DMS53 treated with DMSO at 0.1 percent for 48 hours (cell line): ENCODE measurements around the gene FBXL14.

Source experiments
- DNase-seq: peaks from one replicate; lab custom pipeline; 2025; ENCODE audit not compliant: unreplicated experiment; lab: John Stamatoyannopoulos, UW

The FBXL14 gene

DNA sequence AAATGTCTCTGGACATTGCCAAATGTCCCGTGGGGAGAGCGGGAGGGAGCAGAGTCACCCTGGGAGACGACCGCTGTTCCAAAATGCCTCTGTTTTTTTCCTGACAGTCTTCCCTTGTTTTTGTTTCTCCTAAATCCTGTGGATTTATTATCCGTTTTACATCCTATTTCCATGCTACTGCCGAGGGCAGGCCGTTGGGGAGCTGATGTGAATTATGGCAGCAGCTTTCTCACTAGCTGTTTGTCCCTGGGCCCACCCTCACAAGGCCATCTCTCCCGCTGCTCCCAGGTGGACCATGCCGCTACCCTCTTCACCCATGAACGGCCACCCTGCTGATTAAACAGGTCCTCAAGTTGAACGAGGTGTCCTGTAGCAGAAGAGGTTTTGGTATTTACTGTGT is 55.2 kb downstream of the FBXL14 start:
- no peak for DNase-seq

- DNase-seq, result no peak
Measured at GRCh38 chr12:1536817-1537216, 57.6 kb downstream of the FBXL14 start.

DNA sequence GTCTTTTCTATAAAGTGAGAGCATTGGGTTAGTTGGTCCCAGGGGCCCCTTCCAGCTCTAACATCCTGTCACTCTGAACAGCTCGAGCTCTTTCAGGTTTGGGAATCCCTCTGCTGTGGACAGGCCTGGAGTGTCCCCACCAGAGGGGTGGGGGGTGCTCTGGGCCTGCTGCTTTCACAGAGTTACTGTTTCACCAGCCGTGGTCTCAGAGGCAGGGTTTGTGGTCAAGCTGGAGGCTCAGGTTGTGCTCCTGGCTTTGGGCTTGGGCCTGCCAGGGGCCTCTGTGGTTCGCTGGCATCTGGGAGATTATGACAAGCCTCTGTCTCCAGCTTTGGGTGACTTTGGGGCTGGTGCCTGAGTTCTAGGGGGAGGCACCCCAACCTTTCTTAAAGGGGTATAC is 59.6 kb downstream of the FBXL14 start:
- DNase-seq, result no peak

DNA sequence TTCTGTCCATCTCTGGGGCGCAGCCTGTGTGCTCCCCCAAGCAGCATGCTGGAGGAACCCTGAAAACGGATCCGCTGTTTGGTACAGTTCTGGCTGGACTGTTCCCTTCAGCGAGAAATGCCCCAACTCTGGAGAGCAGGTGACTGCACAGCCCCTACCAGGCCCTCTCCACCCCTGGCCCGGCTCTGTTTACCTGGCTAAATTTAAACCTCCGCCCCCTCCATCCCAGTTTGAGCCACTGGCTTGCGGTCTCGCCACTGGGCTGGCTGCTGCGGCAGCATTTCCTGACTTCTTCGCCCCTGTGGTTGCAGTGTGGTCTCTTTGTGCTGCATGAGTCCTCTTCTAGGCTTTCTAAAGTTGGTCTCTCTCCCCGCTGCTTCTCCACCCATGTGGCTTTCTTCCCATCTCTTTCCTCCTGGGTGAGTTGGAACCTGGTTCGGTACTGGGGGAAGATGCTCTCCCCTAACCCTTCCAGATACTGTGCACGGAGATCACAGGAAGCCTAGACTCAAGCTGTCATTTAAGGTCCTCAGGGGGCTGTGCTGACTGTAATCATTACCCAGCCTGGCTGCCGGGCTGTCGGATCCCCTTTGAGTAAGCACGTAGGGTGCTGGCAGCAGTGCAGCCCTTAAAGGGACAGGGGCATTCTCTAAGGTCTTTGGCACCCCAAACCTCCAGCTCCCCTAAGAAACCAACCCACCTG is 60.6 kb downstream of the FBXL14 start:
- no peak for DNase-seq

- DNase-seq, result peak; percentile 24
Measured at GRCh38 chr12:1533205-1533601, 61.2 kb downstream of the FBXL14 start.

GRCh38 chr12:1532375-1533165 is 61.8 kb downstream of the FBXL14 start:
- no peak for DNase-seq

DNA sequence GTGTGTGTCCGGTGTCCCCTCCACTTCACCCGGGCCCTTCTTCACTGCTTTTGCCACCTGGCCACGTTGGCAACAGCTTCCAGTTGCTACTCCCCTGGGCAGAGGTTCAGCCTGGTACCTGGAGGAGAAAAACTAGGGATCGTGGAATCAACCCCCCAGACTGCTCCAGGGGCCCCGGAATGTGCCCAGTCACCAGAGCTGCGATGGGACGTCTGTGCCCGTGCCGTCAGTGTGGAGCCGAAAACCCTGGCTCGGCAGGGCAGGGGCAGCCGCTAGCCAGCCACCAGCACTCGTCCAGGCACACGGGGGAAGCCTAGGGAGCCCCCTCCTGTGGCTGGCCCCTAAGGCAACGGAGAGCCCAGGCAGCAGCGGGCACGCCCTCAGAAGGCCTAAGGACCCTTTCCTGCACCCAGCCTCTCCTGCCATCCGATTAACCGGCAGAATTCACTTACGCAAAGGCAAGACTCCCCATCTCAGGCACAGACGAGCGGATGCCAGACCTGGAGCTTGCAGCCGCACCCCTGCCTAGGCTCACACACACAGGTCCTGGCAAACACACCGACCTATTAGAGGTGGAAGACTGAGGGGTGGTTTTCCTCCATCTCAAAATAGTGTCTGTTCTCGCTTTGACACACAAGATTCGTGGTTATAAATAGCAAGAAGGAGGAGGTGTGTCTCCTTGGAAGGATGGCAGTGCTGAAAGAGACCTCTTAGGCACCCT is 62.6 kb downstream of the FBXL14 start:
- no peak for DNase-seq

GRCh38 chr12:1531153-1531653 is 63.2 kb downstream of the FBXL14 start:
- DNase-seq, result no peak

DNA sequence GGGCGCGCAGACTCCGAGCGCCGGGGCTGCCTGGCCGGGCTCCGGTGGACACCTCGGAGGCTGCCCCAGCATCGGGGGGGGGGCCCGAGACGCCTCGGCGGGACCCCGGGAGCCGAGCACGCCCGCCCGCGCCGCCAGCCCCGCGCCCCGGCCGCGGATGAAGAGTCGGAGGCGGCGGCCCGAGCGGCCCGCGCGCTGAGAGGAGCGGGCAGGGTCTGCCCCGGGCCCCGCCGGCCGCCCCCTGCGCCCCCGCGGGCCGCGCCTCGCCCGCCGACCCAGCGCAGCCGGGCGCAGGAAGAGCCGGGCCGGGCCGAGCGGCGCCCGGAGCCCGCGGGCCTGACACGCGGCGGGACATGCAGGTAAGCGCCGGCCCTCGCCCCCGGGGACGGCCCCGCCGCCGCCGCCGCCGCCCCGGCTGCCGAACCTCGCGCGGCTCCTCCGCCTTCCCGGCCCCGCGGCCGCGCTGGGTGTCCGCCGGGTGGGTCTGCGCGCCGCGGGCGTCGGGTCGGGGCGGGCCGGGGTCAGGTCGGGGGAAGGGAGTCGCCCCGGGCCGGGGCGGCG is 63.7 kb downstream of the FBXL14 start:
- no peak for DNase-seq

- DNase-seq, result no peak
Measured at GRCh38 chr12:1529862-1530591, 64.4 kb downstream of the FBXL14 start.

DNA sequence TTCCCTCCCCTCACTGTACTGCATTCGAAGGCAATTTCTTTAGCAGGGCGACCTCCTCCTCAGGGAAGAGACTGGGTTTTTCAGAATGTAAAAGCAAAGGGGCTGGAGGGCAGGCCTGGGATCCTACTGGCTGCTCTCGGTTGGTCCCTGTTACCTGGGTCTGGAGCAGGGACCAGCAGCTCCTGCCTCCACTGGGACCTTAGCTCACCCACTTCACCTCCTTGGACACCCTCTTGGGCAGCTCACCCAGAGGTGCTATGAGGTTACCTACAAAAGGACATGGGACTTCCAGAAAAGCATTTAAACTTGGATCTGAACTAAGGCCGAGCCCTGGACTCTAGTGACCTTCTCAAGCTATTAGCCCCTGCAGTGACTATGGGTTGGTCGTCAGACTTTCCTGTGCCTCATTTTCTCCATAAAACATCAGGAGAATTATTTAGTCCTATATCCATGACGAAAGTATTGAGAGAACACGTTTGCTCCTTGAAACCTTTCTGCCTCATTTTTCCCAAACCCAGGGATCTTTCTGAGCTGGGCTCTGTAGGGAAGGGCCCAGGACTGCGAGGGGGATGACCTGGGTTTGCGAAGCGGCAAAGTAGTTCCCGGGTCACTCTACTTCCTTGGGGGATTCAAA is 65.0 kb downstream of the FBXL14 start:
- DNase-seq, result no peak

DNA sequence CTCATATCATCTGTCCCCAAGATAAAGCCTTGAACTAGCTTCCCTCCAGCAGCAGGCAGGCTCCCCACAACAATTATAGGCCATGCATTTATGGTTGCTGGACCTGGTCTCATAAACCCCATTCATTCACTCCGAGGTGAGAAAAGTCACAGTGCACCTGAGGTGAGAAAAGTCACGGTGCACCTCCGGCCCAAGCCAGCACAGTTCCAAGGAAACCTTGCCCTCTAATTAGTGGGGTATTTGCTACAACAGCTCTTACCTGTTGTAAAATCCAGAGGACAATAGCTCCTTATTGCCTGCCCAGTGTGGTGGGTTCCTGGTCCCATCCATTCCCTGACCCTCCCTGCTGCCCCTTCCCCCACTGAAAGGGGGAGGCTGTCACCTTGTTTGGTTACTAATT is 65.6 kb downstream of the FBXL14 start:
- no peak for DNase-seq

DNA sequence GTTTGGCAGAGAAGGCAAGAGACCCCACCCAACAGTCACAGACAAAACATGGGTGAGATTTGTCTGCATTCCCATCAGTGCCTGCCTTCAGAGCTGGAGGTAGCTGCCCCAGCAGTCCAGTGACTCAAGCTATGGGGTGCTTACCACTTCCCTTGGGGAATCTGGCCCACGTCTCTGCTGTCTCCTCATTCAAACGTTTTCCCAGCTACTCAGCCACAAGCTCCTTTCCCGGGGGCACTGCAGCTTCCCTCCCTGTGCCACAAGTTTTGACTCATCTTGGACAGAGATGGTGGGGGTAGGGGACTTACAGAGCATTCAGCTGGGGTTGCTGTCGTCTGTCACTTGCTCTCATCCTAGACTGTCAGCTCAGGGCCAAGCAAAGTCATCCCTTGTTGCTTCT is 66.6 kb downstream of the FBXL14 start:
- no peak for DNase-seq

DNA sequence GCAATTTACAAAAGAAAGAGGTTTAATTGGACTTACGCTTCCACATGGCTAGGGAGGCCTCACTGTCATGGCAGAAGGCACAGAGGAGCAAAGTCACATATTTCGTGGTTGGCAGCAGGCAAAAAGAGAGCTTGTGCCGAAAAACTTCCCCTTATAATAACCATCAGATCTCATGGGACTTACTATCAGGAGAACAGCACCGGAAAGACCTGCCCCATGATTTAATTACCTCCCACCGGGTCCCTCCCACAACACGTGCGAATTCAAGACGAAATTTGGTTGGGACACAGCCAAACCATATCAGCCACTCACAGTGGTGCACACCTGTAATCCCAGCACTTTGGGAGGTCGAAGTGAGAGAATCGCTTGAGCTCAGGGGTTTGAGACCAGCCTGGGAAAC is 68.5 kb downstream of the FBXL14 start:
- no peak for DNase-seq

- DNase-seq, result no peak
Measured at GRCh38 chr12:1523558-1524050, 70.8 kb downstream of the FBXL14 start.

GRCh38 chr12:1523046-1523445 is 71.3 kb downstream of the FBXL14 start:
- no peak for DNase-seq

- no peak for DNase-seq
Measured at GRCh38 chr12:1519642-1520041, 74.7 kb downstream of the FBXL14 start.

DNA sequence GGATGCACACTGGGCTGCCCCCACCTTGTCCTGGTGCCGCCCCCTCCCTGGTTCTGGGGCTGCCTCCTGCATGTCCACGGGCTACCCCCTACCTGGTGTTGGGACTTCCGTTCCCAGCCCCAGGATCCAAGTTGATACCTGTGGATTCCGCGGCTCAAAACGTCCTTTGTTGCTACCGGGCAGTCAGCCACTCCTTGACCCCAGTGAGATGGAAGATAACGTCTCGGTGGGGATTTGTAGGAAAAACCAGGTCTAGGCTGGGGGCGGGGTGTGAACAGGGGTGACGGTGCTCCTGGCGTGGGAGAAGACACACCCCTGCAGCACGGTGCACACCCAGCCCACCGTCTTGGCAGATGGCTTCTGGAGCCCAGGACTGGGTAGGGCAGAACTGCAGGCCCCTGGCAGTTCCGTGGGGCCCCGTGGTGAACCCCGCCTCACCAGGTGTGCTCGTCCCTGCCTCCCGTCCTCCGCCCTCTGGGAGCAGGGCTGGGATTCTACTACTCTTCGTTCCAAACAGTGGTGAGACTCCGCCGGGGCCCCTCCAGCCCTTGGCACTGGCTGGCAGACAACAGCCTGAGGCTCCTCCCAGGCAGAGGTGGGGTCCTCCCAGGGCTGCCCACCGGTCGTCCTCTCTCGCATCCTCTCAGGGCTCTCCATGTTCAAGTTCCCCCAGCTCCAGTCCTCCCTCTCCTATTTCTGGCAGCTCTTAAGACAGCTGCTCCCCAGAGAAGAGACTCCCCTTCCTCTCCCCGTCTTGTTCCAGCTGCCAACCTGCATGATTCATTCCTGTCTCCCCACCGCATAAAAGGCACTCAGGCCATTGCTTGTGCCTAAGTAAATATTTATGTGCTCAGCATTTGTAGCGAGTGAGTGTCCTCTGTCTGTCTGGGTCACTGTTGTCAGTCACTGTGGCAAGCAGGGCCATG is 75.5 kb downstream of the FBXL14 start:
- DNase-seq, result peak; percentile 98
